ENCODE measurements around the gene GKN2.

Gene GKN2

GRCh38 chr2:68936427-68936826, 16.3 kb downstream of the GKN2 start:
- H3K27me3 ChIP-seq (replicated peaks; ENCODE audit: control insufficient read depth, insufficient read depth, low read length), result no peaks in the 10 kb centered on the region
- H3K9me3 ChIP-seq (ENCODE audit: control insufficient read depth, low read length), result peaks cover 11% of the 10 kb centered on the region
- peak; percentile 56 for DNase-seq (ENCODE audit: low read depth)
- peaks cover 58% of the 10 kb centered on the region for H3K4me1 ChIP-seq (ENCODE audit: control insufficient read depth, insufficient read depth, low read length)
- no peaks in the 10 kb centered on the region for H3K36me3 ChIP-seq (ENCODE audit: control insufficient read depth, insufficient read depth, low read length, severe bottlenecking)
- H3K4me3 ChIP-seq (ENCODE audit: low read length), result no peak overlapping the region
- H3K9ac ChIP-seq (ENCODE audit: low read length), result no peak overlapping the region

- H3K4me1 ChIP-seq (ENCODE audit: control insufficient read depth, insufficient read depth, low read length), result peaks cover 61% of the 10 kb centered on the region
- H3K9ac ChIP-seq (ENCODE audit: low read length), result no peak overlapping the region
- DNase-seq (ENCODE audit: low read depth), result no peak
- no peaks in the 10 kb centered on the region for H3K27me3 ChIP-seq (replicated peaks; ENCODE audit: control insufficient read depth, insufficient read depth, low read length)
- H3K9me3 ChIP-seq (ENCODE audit: control insufficient read depth, low read length), result peaks cover 6% of the 10 kb centered on the region
- no peaks in the 10 kb centered on the region for H3K36me3 ChIP-seq (ENCODE audit: control insufficient read depth, insufficient read depth, low read length, severe bottlenecking)
- no peak overlapping the region for H3K4me3 ChIP-seq (ENCODE audit: low read length)
These were observed 17.2 kb downstream of the GKN2 start for GRCh38 chr2:68935471-68935870.

- Histone ChIP-seq H3K9me3 (ENCODE audit: control insufficient read depth, low read length) (no peaks in the 10 kb centered on the region), H3K4me3 (ENCODE audit: low read length) (no peak overlapping the region), H3K4me1 (ENCODE audit: control insufficient read depth, insufficient read depth, low read length) (peaks cover 61% of the 10 kb centered on the region), H3K27me3 (replicated peaks; ENCODE audit: control insufficient read depth, insufficient read depth, low read length) (no peaks in the 10 kb centered on the region), H3K9ac (ENCODE audit: low read length) (peak overlapping the region; percentile 7), H3K36me3 (ENCODE audit: control insufficient read depth, insufficient read depth, low read length, severe bottlenecking) (no peaks in the 10 kb centered on the region)
- DNase-seq (ENCODE audit: low read depth), result no peak
These were observed 18.7 kb downstream of the GKN2 start for GRCh38 chr2:68934021-68934420.

DNA sequence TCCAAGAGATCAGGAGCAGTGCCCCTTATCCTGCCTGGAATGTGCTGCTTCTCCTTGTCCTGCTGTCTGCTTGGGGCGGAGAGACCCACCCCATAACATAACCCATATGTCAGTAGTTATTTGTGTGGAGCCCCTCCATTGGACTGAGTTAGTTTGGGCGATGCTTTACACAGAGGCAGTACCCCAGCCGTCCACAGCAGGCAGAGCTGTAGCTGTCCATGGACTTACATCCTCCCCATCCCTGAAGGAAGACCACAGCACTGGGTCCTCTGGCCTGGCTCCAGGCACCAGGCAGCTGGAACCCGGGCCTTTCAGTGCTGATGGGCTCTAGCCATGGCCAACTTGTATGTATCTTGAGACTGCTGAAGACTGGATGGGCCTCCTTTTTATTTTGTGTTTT, 20.3 kb downstream of the GKN2 start:
- H3K27me3 ChIP-seq (replicated peaks; ENCODE audit: control insufficient read depth, insufficient read depth, low read length), result no peaks in the 10 kb centered on the region
- peak overlapping the region; percentile 58 for H3K4me3 ChIP-seq (ENCODE audit: low read length)
- H3K9ac ChIP-seq (ENCODE audit: low read length), result peak overlapping the region; percentile 70
- peaks cover 59% of the 10 kb centered on the region for H3K4me1 ChIP-seq (ENCODE audit: control insufficient read depth, insufficient read depth, low read length)
- DNase-seq (ENCODE audit: low read depth), result no peak
- H3K36me3 ChIP-seq (ENCODE audit: control insufficient read depth, insufficient read depth, low read length, severe bottlenecking), result no peaks in the 10 kb centered on the region
- H3K9me3 ChIP-seq (ENCODE audit: control insufficient read depth, low read length), result no peaks in the 10 kb centered on the region

GRCh38 chr2:68931799-68932198, 20.9 kb downstream of the GKN2 start:
- Histone ChIP-seq H3K4me1 (ENCODE audit: control insufficient read depth, insufficient read depth, low read length) (peaks cover 57% of the 10 kb centered on the region), H3K36me3 (ENCODE audit: control insufficient read depth, insufficient read depth, low read length, severe bottlenecking) (no peaks in the 10 kb centered on the region), H3K9me3 (ENCODE audit: control insufficient read depth, low read length) (no peaks in the 10 kb centered on the region), H3K27me3 (replicated peaks; ENCODE audit: control insufficient read depth, insufficient read depth, low read length) (no peaks in the 10 kb centered on the region), H3K9ac (ENCODE audit: low read length) (peak overlapping the region; percentile 70), H3K4me3 (ENCODE audit: low read length) (peak overlapping the region; percentile 58)
- DNase-seq (ENCODE audit: low read depth), result peak; percentile 75

DNA sequence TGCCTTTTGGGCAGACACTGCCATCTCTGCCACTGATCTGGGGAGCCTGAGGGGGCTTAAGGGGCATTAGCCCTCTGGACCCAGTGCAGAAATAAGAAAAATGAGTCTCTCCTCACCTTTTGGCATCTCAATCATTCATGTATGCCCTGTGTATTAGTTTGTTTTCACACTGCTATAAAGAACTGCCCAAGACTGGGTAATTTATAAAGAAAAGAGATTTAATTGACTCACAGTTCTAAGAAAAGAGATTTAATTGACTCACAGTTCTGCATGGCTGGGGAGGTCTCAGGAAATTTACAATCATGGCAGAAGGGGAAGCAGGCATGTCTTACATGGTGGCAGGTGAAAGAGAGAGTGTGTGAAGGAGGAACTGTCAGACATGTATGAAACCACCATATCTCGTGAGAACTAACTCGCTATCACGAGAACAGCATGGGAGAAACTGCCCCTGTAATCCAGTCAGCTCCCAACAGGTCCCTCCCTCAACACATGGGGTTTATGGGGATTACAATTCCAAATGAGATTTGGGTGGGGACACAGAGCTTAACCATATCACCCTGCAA, 21.5 kb downstream of the GKN2 start:
- H3K27me3 ChIP-seq (replicated peaks; ENCODE audit: control insufficient read depth, insufficient read depth, low read length), result no peaks in the 10 kb centered on the region
- H3K4me1 ChIP-seq (ENCODE audit: control insufficient read depth, insufficient read depth, low read length), result peaks cover 57% of the 10 kb centered on the region
- H3K36me3 ChIP-seq (ENCODE audit: control insufficient read depth, insufficient read depth, low read length, severe bottlenecking), result no peaks in the 10 kb centered on the region
- H3K9ac ChIP-seq (ENCODE audit: low read length), result peak overlapping the region; percentile 41
- H3K4me3 ChIP-seq (ENCODE audit: low read length), result no peak overlapping the region
- H3K9me3 ChIP-seq (ENCODE audit: control insufficient read depth, low read length), result no peaks in the 10 kb centered on the region
- no peak for DNase-seq (ENCODE audit: low read depth)

- H3K9ac ChIP-seq (ENCODE audit: low read length), result peak overlapping the region; percentile 46
- H3K27me3 ChIP-seq (replicated peaks; ENCODE audit: control insufficient read depth, insufficient read depth, low read length), result peaks cover 3% of the 10 kb centered on the region
- H3K36me3 ChIP-seq (ENCODE audit: control insufficient read depth, insufficient read depth, low read length, severe bottlenecking), result no peaks in the 10 kb centered on the region
- DNase-seq (ENCODE audit: low read depth), result no peak
- peaks cover 24% of the 10 kb centered on the region for H3K4me1 ChIP-seq (ENCODE audit: control insufficient read depth, insufficient read depth, low read length)
- H3K9me3 ChIP-seq (ENCODE audit: control insufficient read depth, low read length), result no peaks in the 10 kb centered on the region
- H3K4me3 ChIP-seq (ENCODE audit: low read length), result no peak overlapping the region
These were observed 25.9 kb downstream of the GKN2 start for GRCh38 chr2:68926796-68927195.

DNA sequence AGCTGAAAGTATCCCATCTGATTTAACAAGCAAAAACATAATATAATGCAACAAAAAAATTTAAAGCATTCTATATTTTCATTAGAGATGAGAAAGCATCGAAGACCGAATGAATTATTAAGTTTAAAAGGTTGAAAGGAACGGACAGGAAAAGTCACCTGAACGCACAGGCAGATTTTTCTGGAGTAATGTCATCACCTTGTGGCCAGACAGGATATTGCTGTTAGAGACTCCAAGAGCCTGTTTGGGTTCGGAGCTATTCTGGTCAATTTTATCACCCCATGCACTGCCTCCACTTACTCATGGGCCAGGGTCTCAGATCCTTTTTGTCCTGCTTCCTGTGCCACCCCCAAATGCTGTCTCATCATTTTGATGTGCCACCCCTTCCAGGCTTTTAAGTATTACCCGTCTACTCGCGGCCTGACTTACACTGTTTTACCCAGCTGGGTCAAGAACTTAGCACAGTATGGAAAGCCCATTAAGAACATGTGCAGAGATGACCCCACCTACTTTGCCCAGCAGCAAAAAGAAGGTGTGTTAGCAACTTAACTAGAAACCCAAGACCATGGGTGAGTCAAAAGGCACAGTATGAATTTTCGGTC, 27.3 kb downstream of the GKN2 start:
- Histone ChIP-seq H3K4me1 (ENCODE audit: control insufficient read depth, insufficient read depth, low read length) (peaks cover 17% of the 10 kb centered on the region), H3K27me3 (replicated peaks; ENCODE audit: control insufficient read depth, insufficient read depth, low read length) (peaks cover 3% of the 10 kb centered on the region), H3K4me3 (ENCODE audit: low read length) (no peak overlapping the region), H3K36me3 (ENCODE audit: control insufficient read depth, insufficient read depth, low read length, severe bottlenecking) (no peaks in the 10 kb centered on the region), H3K9ac (ENCODE audit: low read length) (peak overlapping the region; percentile 30), H3K9me3 (ENCODE audit: control insufficient read depth, low read length) (no peaks in the 10 kb centered on the region)
- peak; percentile 77 for DNase-seq (ENCODE audit: low read depth)

- peaks cover 3% of the 10 kb centered on the region for H3K27me3 ChIP-seq (replicated peaks; ENCODE audit: control insufficient read depth, insufficient read depth, low read length)
- H3K9me3 ChIP-seq (ENCODE audit: control insufficient read depth, low read length), result no peaks in the 10 kb centered on the region
These were observed 31.0 kb downstream of the GKN2 start for GRCh38 chr2:68921646-68922045.

DNA sequence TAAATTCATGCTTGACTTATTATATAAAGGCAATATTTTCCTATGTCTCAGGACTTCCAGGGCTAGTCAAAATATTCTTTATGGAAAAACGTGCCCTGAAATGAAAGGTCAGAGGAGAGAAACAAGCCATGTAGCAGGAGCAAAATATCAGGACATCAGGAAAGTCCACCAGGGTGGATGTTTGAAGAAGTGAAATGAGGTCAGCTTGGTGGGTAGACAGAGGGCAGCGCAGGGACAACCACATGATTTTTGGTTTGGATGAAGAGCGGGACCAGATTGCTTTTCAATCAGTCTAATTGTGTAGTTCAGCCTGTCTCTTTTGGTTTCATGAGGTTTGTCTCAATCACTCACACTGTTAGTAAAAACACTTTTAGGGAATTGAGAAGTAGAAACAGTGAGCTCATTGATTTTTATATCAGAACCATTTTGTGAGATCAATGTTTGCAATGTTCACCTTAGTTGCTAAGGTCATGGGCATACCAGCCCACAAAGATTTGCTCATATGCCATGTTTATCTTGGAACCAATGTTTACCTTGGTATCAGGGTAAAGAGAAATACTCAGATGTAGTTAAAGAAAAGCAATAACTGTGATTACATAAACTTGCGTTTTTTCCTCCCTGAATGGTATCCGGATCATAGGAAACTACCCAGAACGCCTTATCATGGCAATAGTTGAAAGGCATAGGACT, 32.1 kb downstream of the GKN2 start:
- DNase-seq (ENCODE audit: low read depth), result no peak
- no peak overlapping the region for H3K9ac ChIP-seq (ENCODE audit: low read length)
- no peak overlapping the region for H3K4me3 ChIP-seq (ENCODE audit: low read length)
- no peaks in the 10 kb centered on the region for H3K9me3 ChIP-seq (ENCODE audit: control insufficient read depth, low read length)
- H3K4me1 ChIP-seq (ENCODE audit: control insufficient read depth, insufficient read depth, low read length), result peaks cover 6% of the 10 kb centered on the region
- H3K36me3 ChIP-seq (ENCODE audit: control insufficient read depth, insufficient read depth, low read length, severe bottlenecking), result no peaks in the 10 kb centered on the region
- H3K27me3 ChIP-seq (replicated peaks; ENCODE audit: control insufficient read depth, insufficient read depth, low read length), result no peaks in the 10 kb centered on the region

More at GRCh38 chr2:68921646-68922045, 31.0 kb downstream of the GKN2 start:
- no peak for DNase-seq (ENCODE audit: low read depth)
- Histone ChIP-seq H3K4me3 (ENCODE audit: low read length) (no peak overlapping the region), H3K36me3 (ENCODE audit: control insufficient read depth, insufficient read depth, low read length, severe bottlenecking) (no peaks in the 10 kb centered on the region), H3K9ac (ENCODE audit: low read length) (no peak overlapping the region), H3K4me1 (ENCODE audit: control insufficient read depth, insufficient read depth, low read length) (peaks cover 11% of the 10 kb centered on the region)

- Histone ChIP-seq H3K4me3 (ENCODE audit: low read length) (no peak overlapping the region), H3K4me1 (ENCODE audit: control insufficient read depth, insufficient read depth, low read length) (peaks cover 4% of the 10 kb centered on the region)
- DNase-seq (ENCODE audit: low read depth), result no peak
These were observed 34.2 kb downstream of the GKN2 start for GRCh38 chr2:68918497-68918896.

More at GRCh38 chr2:68918497-68918896, 34.2 kb downstream of the GKN2 start:
- H3K9me3 ChIP-seq (ENCODE audit: control insufficient read depth, low read length), result no peaks in the 10 kb centered on the region
- H3K9ac ChIP-seq (ENCODE audit: low read length), result no peak overlapping the region
- no peaks in the 10 kb centered on the region for H3K36me3 ChIP-seq (ENCODE audit: control insufficient read depth, insufficient read depth, low read length, severe bottlenecking)
- H3K27me3 ChIP-seq (replicated peaks; ENCODE audit: control insufficient read depth, insufficient read depth, low read length), result peaks cover 5% of the 10 kb centered on the region
